A673 (cell line): ENCODE results near the gene FGFBP2. TPM values are rescaled to one million over a fixed set of nuclear protein-coding genes. Genes with fewer than 3 reads are reported as not detected.

ENCODE experiments used
- BruUV-seq: library from RNA; stranded (reverse); fragments of 400-500 nt; replicated peaks from 2 replicates; lab custom pipeline; 2021; lab: Mats Ljungman, UMichigan
- CTCF ChIA-PET: fragments of 300-600 bp; sonication (Branson Sonifier 250); formaldehyde crosslinking; loops from one replicate; lab custom pipeline; 2022; ENCODE audit warnings: antibody characterized with exemption; lab: Charles Lee
- POLR2A ChIA-PET: fragments of 300-600 bp; sonication (Branson Sonifier 250); formaldehyde crosslinking; loops from one replicate; lab custom pipeline; 2022; ENCODE audit warnings: antibody characterized with exemption; ENCODE audit not compliant: low non-redundant PET; lab: Charles Lee
- DNase-seq: peaks from one replicate; pipeline ENCODE4 v3.0.0-alpha.2; 2015; ENCODE audit warnings: low spot score
- H3K27ac ChIP-seq: fragments of 200-600 bp; sonication (generic); 2 replicates; pipeline ENCODE4 v1.5.1; 2016; ENCODE audit warnings: mixed run types, low read depth, mild to moderate bottlenecking, mixed read lengths, antibody characterized with exemption, low read length; ENCODE audit not compliant: poor library complexity, severe bottlenecking
- H3K27me3 ChIP-seq: fragments of 200-600 bp; sonication (generic); replicated peaks from 2 replicates; pipeline ENCODE4 v1.6.1; 2017; ENCODE audit warnings: mixed run types, low read depth, mild to moderate bottlenecking, mixed read lengths, antibody characterized with exemption, low read length; ENCODE audit not compliant: insufficient read depth, poor library complexity
- H3K36me3 ChIP-seq: fragments of 200-600 bp; sonication (generic); 2 replicates; pipeline ENCODE4 v1.6.1; 2016; ENCODE audit warnings: mixed run types, mild to moderate bottlenecking, mixed read lengths, antibody characterized with exemption, low read length; ENCODE audit not compliant: insufficient read depth, poor library complexity, severe bottlenecking
- H3K4me1 ChIP-seq: fragments of 200-600 bp; sonication (generic); 2 replicates; pipeline ENCODE4 v1.6.1; 2017; ENCODE audit warnings: mixed run types, mild to moderate bottlenecking, mixed read lengths, antibody characterized with exemption, low read length; ENCODE audit not compliant: insufficient read depth, poor library complexity, severe bottlenecking
- H3K4me3 ChIP-seq: fragments of 200-600 bp; sonication (generic); 2 replicates; pipeline ENCODE4 v1.5.1; 2016; ENCODE audit warnings: low read depth, mixed run types, mild to moderate bottlenecking, mixed read lengths, low read length; ENCODE audit not compliant: poor library complexity, severe bottlenecking
- H3K9me3 ChIP-seq: fragments of 200-600 bp; sonication (generic); 2 replicates; pipeline ENCODE4 v1.6.1; 2016; ENCODE audit warnings: mixed run types, low read depth, mild to moderate bottlenecking, mixed read lengths, antibody characterized with exemption, low read length; ENCODE audit not compliant: poor library complexity, severe bottlenecking
- EZH2 ChIP-seq: fragments of 200-600 bp; sonication (generic); IDR thresholded peaks from 2 replicates; pipeline ENCODE4 v1.6.1; 2017; ENCODE audit warnings: borderline replicate concordance, low read depth, mild to moderate bottlenecking, mixed read lengths, antibody characterized with exemption, low read length; ENCODE audit not compliant: poor library complexity, severe bottlenecking
- intact Hi-C: fragments of 100-400 bp; cut with micrococcal nuclease; formaldehyde crosslinking; loops from one replicate; pipeline ENCODE4 v1.10.0; 2022; ENCODE audit not compliant: unreplicated experiment
- total RNA-seq: library from RNA; stranded (reverse); gene quantifications from 2 replicates; pipeline ENCODE4 v1.2.3, GENCODE V29; 2021
- TF ChIP-seq, protein P1 (sequence below): fragments of 300-800, 200-600 bp; sonication (generic); conservative IDR thresholded peaks from 2 replicates; pipeline ENCODE4 v1.5.1; 2017; ENCODE audit warnings: low read depth, mild to moderate bottlenecking, antibody characterized with exemption, low read length, moderate library complexity, mixed read lengths

FGFBP2 gene
- total RNA-seq, 1 experiment from 2014 or later = not detected

DNA sequence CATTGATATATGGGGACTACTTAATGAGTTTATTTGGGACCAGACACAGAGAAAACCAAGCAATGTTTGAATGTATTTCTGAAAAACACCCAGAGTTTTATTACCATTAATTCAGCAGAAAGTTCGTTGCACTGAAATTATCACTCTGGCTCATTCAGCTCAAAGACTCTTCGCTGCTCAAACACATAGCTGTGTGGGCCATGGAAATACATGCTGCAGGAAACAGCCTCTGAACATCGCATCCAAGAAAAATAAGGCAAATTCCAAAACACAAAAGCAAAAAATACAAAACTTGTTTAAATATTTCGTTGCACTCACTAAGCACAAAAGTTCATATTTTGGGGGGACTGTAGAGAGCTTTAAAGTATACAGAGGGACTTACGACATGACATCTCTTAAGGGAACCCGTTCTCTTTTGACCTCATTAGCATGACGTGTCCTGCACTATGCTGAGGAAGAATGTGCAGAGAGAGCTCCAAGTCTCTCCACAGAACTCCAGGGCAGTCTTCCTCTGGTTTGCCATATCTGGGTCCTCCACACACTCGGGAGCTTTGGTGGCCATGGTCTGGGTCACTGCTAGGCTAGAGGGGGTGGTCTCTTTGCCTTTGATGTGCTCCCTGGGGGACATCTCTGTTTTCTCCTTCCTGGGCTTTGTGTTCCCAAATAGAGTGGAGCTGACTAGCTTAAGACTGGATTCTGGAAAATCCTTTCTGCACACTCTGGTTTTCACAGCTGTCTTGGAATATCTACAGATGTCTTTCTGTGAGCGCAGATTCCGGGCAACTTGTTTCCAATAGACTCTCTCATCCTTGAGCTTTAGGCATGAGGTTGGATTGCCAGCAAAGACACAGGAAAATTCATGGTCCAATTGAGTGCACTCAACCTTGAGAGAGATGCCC, 27.2 kb downstream of the FGFBP2 start:
- no peaks in the 10 kb centered on the region for H3K9me3 ChIP-seq
- H3K36me3 ChIP-seq = no peaks in the 10 kb centered on the region
- H3K27me3 ChIP-seq = no peaks in the 10 kb centered on the region
- no peaks in the 10 kb centered on the region for H3K4me1 ChIP-seq
- intact Hi-C loops = no loop called here
- ChIA-PET CTCF (no interaction called here), POLR2A (no interaction called here)
- DNase-seq = no peak
- TF ChIP-seq, protein P1, sequence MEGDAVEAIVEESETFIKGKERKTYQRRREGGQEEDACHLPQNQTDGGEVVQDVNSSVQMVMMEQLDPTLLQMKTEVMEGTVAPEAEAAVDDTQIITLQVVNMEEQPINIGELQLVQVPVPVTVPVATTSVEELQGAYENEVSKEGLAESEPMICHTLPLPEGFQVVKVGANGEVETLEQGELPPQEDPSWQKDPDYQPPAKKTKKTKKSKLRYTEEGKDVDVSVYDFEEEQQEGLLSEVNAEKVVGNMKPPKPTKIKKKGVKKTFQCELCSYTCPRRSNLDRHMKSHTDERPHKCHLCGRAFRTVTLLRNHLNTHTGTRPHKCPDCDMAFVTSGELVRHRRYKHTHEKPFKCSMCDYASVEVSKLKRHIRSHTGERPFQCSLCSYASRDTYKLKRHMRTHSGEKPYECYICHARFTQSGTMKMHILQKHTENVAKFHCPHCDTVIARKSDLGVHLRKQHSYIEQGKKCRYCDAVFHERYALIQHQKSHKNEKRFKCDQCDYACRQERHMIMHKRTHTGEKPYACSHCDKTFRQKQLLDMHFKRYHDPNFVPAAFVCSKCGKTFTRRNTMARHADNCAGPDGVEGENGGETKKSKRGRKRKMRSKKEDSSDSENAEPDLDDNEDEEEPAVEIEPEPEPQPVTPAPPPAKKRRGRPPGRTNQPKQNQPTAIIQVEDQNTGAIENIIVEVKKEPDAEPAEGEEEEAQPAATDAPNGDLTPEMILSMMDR = no peak
- no peak for TF ChIP-seq EZH2
- BruUV-seq = no TSS peak
- no peak overlapping the region for H3K4me3 ChIP-seq
- no peak overlapping the region for H3K27ac ChIP-seq

DNA sequence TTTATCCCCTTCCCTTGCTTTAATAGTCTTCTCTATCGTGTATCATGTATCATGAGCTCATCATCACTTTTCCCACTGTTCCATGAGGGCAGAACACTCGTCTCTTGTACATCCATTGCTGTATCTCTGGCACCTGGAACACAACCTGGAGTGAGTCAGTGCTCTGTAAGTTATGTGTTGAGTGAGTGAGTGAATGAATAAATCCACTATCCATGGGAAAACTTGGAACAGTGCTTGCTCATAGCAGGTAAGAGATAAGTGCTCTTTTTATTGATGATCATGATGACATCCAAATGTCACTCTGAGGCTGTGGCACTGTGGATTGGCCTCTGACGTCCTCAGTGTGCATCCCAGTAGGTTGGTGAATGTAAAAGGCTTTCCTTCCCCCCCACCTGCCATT, 28.7 kb downstream of the FGFBP2 start:
- intact Hi-C loops = no loop called here
- Histone ChIP-seq H3K4me3 (no peak overlapping the region), H3K27ac (no peak overlapping the region), H3K27me3 (no peaks in the 10 kb centered on the region), H3K36me3 (no peaks in the 10 kb centered on the region), H3K9me3 (no peaks in the 10 kb centered on the region), H3K4me1 (no peaks in the 10 kb centered on the region)
- DNase-seq = no peak
- ChIA-PET CTCF (no interaction called here), POLR2A (no interaction called here)
- BruUV-seq = no TSS peak
- no peak for TF ChIP-seq EZH2
- TF ChIP-seq, protein P1 = no peak

DNA sequence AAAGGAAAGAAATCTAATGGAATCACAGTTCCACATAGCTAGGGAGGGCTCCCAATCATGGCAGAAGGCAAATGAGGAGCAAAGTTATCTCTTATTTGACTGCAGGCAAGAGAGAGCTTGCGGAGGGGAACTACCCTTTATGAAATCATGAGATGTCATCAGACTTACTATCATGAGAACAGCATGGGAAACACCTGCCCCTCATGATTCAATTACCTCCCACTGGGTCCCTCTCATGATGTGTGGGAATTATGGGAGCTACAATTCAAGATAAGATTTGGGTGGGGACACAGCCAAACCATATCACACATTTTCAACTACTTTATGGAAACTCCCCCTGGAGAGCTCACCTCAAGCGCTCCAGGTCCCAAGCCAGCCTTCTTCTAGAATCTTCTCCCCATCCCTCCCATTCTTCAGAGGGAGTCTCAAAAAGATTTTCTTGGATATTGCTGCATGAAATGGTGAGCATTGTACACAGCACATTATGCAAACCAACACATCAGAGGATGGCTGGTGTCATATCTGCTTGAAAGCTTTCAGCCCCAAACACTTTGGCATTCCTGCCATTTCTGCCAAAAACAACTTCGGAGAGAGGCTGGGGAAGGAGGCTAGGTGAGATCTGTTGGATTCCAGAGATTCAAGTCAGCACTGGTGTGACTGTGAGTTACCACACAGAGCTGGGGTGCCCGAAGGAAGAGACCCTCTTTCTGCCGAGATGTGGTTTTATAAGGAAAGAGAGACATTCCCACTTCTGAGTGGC, 31.3 kb downstream of the FGFBP2 start:
- no peak overlapping the region for H3K4me3 ChIP-seq
- H3K27ac ChIP-seq = no peak overlapping the region
- no TSS peak for BruUV-seq
- intact Hi-C loops = no loop called here
- no peaks in the 10 kb centered on the region for H3K9me3 ChIP-seq
- DNase-seq = no peak
- H3K36me3 ChIP-seq = no peaks in the 10 kb centered on the region
- no peak for TF ChIP-seq EZH2
- TF ChIP-seq, protein P1 = no peak
- no peaks in the 10 kb centered on the region for H3K27me3 ChIP-seq
- ChIA-PET CTCF (no interaction called here), POLR2A (no interaction called here)
- no peaks in the 10 kb centered on the region for H3K4me1 ChIP-seq
